ENCODE results near the gene PROP1.
"Not testable (repeated sequence)": the region's sequence is repeated elsewhere in the genome, so short reads cannot be mapped to it uniquely, and the experiment has no call there.

The PROP1 gene

DNA sequence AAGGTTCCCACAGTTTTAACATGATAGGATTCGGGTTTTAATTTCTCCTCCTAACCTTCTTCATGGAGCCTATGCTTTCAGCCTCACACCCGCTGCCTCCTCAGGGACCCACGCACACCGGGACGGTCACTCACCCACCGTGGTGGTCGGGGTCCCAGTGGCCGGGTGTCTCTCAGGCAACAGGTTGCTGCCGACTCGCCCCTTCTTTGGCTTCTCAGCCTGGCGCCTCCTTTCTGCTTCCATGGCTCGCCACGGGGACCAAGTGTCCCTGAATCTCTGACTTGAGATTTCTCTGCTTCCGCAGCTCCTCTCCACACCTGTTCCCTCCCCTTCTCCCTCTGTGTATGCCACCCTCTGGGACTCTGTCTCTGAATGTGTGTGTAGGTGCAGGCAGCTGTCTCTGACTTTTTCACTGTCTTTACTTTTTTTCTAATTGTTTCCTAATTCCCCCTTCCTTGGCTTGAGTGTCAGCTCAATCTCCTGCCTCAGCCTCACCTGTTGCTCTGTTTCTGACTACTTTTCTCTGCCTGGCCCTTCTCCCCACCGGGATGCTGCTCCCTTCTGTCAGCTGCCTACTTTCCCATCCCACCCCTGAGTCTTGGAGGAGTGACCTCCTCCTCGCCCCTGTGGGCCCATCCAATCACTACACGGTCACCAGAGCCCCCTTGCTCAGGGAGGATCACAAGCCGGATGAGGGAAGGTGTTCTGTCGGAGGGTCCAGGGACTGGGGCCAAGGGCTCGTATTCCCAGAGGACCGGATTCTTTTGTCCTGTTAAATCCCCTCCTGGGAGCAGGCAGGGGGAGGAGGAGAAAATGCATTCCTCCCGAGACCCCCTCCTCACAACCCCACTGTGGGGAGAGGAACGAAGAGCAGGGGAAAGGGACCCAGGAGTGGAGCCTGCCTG, at the start of gene PROP1:
Gene PROP1, minus strand, starts transcription at position 552 of the 905 bp plus-strand sequence. Its CDS starts 309 bp downstream, at position 243.
- no peak within 1 kb of the TSS for H3K4me3 ChIP-seq (ENCODE audit: low read depth, low read length)
- no peak within 1 kb of the TSS for H2AFZ ChIP-seq (ENCODE audit: low read length, unreplicated experiment)
- no peaks in the 10 kb centered on the region for H3K4me1 ChIP-seq (ENCODE audit: control insufficient read depth, insufficient read depth, low read length, unreplicated experiment)
- no peaks in the 10 kb centered on the region for H3K36me3 ChIP-seq (ENCODE audit: insufficient read depth, low read length)
- no peak within 1 kb of the TSS for H3K27ac ChIP-seq (ENCODE audit: low read depth, low read length)
- H3K27me3 ChIP-seq (ENCODE audit: insufficient read depth, low read length): peaks cover 78% of the 10 kb centered on the region
- H3K79me2 ChIP-seq (ENCODE audit: control insufficient read depth, insufficient read depth, low read length, unreplicated experiment): no peaks in the 10 kb centered on the region

DNA sequence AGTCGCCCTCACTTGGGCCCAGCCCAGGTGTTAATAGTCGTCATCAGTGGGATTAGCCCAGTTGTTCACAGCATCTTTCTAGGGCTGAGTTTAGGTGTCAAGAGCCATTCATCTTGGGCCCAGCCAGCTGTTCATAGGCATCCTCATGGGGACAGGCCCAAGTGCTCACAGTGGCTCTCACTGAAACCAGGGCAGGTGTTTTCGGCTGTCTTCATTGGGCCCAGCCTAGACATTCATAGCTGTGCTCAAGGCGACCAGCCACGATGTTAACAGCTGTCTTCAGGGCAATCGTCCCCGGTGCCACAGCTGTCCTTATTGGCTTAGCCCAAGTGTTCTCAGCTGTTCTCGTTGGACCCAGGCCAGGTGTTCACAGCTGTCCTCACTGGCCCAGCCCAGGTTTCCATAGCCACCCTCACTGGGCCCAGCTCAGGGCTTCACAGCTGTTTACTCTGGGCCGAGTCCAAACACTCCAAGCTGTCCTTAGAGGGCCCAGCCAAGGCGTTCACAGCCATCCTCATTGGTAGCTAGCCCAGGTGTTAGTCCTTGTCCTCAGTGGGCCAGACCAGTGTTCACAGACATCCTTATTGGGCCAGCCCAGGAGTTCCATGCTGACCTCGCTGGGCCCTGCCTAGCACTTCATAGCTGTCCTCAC, 23.5 kb upstream of the PROP1 start:
- not testable (repeated sequence) for H3K27me3 ChIP-seq (ENCODE audit: insufficient read depth, low read length)

DNA sequence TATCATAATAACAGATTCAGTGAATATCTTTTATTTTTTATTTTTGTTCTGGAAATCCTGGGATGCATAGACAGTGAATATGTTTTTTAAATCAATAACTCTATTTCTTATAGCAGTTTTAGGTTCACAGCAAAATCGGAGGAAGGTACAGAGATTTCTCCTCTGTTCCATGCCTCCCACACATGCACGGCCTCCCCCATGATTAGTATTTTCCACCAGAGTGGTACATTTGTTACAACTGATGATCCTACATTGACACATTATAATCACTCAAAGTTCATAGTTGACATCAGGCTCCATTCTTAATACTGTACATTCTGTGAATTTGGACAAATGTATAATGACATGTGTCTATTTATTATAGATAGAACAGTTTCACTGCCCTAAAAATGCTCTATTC, 16.7 kb upstream of the PROP1 start:
- H3K79me2 ChIP-seq (ENCODE audit: control insufficient read depth, insufficient read depth, low read length, unreplicated experiment); H3K27ac ChIP-seq (ENCODE audit: low read depth, low read length); H3K4me3 ChIP-seq (ENCODE audit: low read depth, low read length); H2AFZ ChIP-seq (ENCODE audit: low read length, unreplicated experiment); H3K4me1 ChIP-seq (ENCODE audit: control insufficient read depth, insufficient read depth, low read length, unreplicated experiment); H3K27me3 ChIP-seq (ENCODE audit: insufficient read depth, low read length); H3K36me3 ChIP-seq (ENCODE audit: insufficient read depth, low read length): not testable (repeated sequence)

More for the DNA sequence above, 23.5 kb upstream of the PROP1 start:
- H3K79me2 ChIP-seq (ENCODE audit: control insufficient read depth, insufficient read depth, low read length, unreplicated experiment); H3K4me3 ChIP-seq (ENCODE audit: low read depth, low read length); H3K4me1 ChIP-seq (ENCODE audit: control insufficient read depth, insufficient read depth, low read length, unreplicated experiment); H3K36me3 ChIP-seq (ENCODE audit: insufficient read depth, low read length); H2AFZ ChIP-seq (ENCODE audit: low read length, unreplicated experiment); H3K27ac ChIP-seq (ENCODE audit: low read depth, low read length): not testable (repeated sequence)

DNA sequence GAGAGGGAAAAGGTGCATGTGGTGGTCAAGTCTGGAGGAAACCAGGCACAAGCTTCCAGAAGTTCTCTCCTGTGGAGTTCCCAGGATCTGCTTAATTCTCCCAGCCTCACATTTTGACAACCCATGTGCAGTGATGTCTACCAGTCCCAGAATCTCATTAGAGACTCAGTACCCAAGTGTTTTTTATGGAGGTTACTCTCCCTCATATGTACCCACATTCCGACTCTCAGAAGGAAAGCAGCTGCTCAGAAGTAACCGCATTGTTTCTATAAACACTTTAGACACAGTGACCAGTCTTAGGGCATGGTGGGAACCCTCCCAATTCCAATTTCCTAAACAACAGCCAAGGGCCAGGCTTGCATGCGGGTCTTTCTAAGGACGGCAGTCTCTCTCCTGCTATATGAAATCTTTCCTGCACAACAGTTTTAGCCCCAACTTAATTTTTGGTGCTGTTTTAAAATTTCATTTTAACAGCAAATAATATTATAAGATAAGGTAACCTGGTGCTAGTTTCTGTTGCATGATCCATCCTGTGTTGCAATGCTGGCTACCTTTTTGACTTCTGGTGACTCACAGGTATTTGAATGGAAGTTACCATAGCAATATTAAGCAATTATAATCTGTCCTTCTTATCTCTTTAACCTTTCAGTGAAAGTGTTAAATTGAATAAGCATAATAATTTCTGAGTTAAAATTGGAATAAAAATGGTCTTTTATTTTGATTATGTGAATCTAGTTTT, 15.9 kb upstream of the PROP1 start:
- H3K4me1 ChIP-seq (ENCODE audit: control insufficient read depth, insufficient read depth, low read length, unreplicated experiment): not testable (repeated sequence)

DNA sequence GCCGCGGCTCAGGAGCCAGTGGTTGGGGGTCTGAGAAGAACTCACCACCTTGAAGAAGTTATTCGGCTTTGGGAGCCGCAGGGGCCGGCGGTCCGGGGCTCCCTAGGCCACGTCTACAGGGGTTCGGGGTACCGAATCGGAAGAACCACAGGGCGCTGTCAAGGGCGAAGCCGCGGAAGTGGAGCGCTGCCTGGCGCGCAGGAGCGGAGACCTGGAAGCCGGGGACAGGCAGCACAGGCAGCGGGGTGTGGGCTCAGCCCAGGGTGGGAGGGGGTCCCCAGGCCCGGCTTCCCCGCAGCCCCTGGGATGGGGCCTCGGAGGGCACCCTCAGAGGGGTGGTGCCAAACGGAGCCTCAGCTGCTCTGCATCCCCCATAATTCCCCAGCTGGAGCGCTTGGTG, 11.2 kb upstream of the PROP1 start:
- not testable (repeated sequence) for H3K36me3 ChIP-seq (ENCODE audit: insufficient read depth, low read length); H3K4me3 ChIP-seq (ENCODE audit: low read depth, low read length); H3K27ac ChIP-seq (ENCODE audit: low read depth, low read length); H3K4me1 ChIP-seq (ENCODE audit: control insufficient read depth, insufficient read depth, low read length, unreplicated experiment); H3K79me2 ChIP-seq (ENCODE audit: control insufficient read depth, insufficient read depth, low read length, unreplicated experiment); H2AFZ ChIP-seq (ENCODE audit: low read length, unreplicated experiment)
- peaks cover 19% of the 10 kb centered on the region for H3K27me3 ChIP-seq (ENCODE audit: insufficient read depth, low read length)

More for the DNA sequence above, 15.9 kb upstream of the PROP1 start:
- not testable (repeated sequence) for H3K27me3 ChIP-seq (ENCODE audit: insufficient read depth, low read length); H3K4me3 ChIP-seq (ENCODE audit: low read depth, low read length); H3K27ac ChIP-seq (ENCODE audit: low read depth, low read length); H2AFZ ChIP-seq (ENCODE audit: low read length, unreplicated experiment); H3K79me2 ChIP-seq (ENCODE audit: control insufficient read depth, insufficient read depth, low read length, unreplicated experiment); H3K36me3 ChIP-seq (ENCODE audit: insufficient read depth, low read length)

DNA sequence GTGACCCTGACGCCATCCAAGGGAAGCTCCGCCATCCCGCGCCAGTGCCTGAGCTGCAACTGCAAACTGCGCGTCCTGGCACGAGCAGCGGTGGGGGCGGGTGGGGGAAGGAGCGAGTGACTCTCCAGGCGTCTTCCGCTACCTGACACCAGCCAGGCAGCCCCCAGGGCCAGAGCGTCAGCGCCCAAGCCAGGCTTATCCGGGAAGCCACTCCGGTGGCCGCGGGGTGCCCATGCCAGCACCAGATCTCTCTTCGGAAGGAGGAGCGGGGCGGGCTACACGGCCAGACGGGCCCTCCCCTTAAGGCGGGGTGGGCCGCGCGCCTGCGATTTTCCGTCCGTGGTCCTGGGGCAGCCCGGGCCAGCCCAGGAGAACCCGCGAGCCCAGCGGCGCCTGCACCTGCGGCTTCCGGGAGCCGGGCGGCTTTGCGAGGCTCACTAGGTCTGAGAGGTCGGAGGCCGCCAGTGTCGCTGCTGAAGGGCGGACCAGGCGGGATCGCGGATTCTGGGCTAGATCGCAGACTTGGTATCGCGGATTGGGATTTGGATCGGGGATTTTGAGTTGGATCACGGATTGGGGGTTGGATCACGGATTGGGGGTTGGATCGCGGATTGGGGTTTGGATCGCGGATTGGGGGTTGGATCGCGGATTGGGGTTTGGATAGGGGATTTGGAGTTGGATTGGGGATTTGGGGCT, 10.6 kb upstream of the PROP1 start:
- H3K27ac ChIP-seq (ENCODE audit: low read depth, low read length); H3K4me1 ChIP-seq (ENCODE audit: control insufficient read depth, insufficient read depth, low read length, unreplicated experiment); H3K79me2 ChIP-seq (ENCODE audit: control insufficient read depth, insufficient read depth, low read length, unreplicated experiment); H3K4me3 ChIP-seq (ENCODE audit: low read depth, low read length); H3K36me3 ChIP-seq (ENCODE audit: insufficient read depth, low read length); H2AFZ ChIP-seq (ENCODE audit: low read length, unreplicated experiment): not testable (repeated sequence)
- peaks cover 19% of the 10 kb centered on the region for H3K27me3 ChIP-seq (ENCODE audit: insufficient read depth, low read length)

DNA sequence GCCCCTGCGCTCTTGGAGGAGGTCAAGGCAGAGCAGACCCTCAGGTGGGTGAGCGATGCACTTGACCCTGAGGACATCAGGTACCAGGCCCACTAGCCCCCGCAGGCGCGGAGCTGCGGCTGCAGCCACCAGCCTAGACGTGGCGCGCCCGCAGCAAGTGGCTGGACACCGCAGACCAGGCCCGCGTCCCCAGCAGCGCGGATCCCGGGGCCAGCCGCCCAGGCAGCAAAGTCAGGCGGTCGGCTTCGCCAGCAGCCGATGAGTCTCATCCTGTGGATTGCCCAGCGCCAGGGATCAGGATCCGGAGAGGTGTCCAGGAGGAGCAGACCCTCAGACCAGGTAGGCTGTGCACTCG, 10.1 kb upstream of the PROP1 start:
- H3K36me3 ChIP-seq (ENCODE audit: insufficient read depth, low read length); H3K79me2 ChIP-seq (ENCODE audit: control insufficient read depth, insufficient read depth, low read length, unreplicated experiment); H3K27ac ChIP-seq (ENCODE audit: low read depth, low read length); H2AFZ ChIP-seq (ENCODE audit: low read length, unreplicated experiment); H3K4me3 ChIP-seq (ENCODE audit: low read depth, low read length); H3K4me1 ChIP-seq (ENCODE audit: control insufficient read depth, insufficient read depth, low read length, unreplicated experiment): not testable (repeated sequence)
- H3K27me3 ChIP-seq (ENCODE audit: insufficient read depth, low read length): peaks cover 19% of the 10 kb centered on the region

DNA sequence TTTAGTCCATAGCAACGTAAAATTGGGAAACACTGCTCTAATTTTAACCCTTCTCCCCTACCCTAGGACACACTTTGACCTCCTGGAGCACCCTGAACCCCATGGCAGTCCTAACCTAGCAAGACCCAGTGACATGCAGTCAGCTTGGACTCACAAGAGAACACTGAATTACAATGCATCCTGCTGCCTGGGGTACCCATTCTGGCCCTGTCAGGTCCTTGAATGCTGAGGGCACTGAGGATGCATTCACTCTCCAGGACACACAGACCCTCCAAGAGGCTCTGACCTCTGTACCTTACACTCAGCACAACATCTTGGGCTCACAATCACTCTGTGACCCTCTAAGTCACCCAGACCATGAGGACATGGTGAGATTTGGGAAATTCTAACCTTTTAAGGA, 1.8 kb upstream of the PROP1 start:
- Histone ChIP-seq H3K27ac (ENCODE audit: low read depth, low read length) (no peak overlapping the region), H3K79me2 (ENCODE audit: control insufficient read depth, insufficient read depth, low read length, unreplicated experiment) (no peaks in the 10 kb centered on the region), H3K4me3 (ENCODE audit: low read depth, low read length) (no peak overlapping the region), H3K36me3 (ENCODE audit: insufficient read depth, low read length) (no peaks in the 10 kb centered on the region), H3K27me3 (ENCODE audit: insufficient read depth, low read length) (peaks cover 72% of the 10 kb centered on the region), H2AFZ (ENCODE audit: low read length, unreplicated experiment) (no peak overlapping the region), H3K4me1 (ENCODE audit: control insufficient read depth, insufficient read depth, low read length, unreplicated experiment) (no peaks in the 10 kb centered on the region)

DNA sequence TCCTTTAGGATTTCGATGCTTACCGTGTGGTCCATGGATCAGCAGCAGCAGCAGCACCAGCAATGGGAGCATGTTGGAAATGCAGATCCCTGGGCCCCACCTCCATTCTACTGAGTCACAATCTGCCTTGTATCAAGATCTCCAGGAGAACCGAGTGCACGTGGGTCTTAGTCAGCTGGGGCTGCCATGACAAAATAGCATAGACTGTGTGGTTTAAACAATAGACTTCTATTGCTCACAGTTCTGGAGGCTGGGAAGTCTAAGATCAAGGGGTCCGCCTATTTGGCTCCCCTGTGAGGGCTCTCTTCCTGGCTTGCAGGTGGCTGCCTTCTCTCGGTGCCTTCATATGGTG, 1.3 kb upstream of the PROP1 start:
- Histone ChIP-seq H3K4me3 (ENCODE audit: low read depth, low read length) (no peak overlapping the region), H2AFZ (ENCODE audit: low read length, unreplicated experiment) (no peak overlapping the region), H3K27me3 (ENCODE audit: insufficient read depth, low read length) (peaks cover 78% of the 10 kb centered on the region), H3K4me1 (ENCODE audit: control insufficient read depth, insufficient read depth, low read length, unreplicated experiment) (no peaks in the 10 kb centered on the region), H3K79me2 (ENCODE audit: control insufficient read depth, insufficient read depth, low read length, unreplicated experiment) (no peaks in the 10 kb centered on the region), H3K36me3 (ENCODE audit: insufficient read depth, low read length) (no peaks in the 10 kb centered on the region), H3K27ac (ENCODE audit: low read depth, low read length) (no peak overlapping the region)

DNA sequence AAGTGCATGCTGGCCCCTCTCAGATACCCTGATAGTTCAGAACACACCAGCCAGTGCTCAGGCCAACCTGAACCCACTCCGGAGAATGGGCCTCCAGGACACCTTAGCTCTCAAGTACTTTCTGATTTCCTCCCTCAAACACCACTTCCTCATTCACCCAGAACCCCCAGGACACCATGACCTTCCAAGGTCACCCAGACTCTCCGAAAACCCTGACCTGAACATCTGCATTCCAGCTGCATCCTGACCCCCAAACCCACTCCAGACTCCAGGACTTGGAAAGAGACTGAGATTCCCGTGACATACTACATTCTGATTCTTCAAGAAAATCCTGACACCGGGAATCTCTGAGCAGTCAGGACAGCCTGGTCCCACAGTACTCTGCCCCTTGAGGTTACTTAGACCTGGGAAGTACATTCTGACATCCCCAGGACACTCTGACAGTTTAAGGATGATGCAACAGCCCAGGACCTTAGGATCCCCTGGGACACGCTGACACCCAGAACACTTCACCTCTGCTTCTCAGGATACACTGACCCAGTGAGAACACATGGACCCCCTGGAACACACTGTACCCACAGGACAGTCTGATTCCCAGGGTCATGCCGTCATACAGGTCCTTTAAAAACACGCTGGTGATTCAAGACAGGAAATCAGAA, 747 bp upstream of the PROP1 start:
- Histone ChIP-seq H3K4me1 (ENCODE audit: control insufficient read depth, insufficient read depth, low read length, unreplicated experiment) (no peaks in the 10 kb centered on the region), H2AFZ (ENCODE audit: low read length, unreplicated experiment) (no peak overlapping the region), H3K79me2 (ENCODE audit: control insufficient read depth, insufficient read depth, low read length, unreplicated experiment) (no peaks in the 10 kb centered on the region), H3K27ac (ENCODE audit: low read depth, low read length) (no peak overlapping the region), H3K27me3 (ENCODE audit: insufficient read depth, low read length) (peaks cover 78% of the 10 kb centered on the region), H3K36me3 (ENCODE audit: insufficient read depth, low read length) (no peaks in the 10 kb centered on the region), H3K4me3 (ENCODE audit: low read depth, low read length) (no peak overlapping the region)
